Suprapubic skin (tissue), 4 donors: ENCODE results near the gene CCL19. TPM values are rescaled to one million over a fixed set of nuclear protein-coding genes. Genes with fewer than 3 reads are reported as not detected.

Experiments
- DNase-seq, 2 donors: peaks; one replicate each; pipeline ENCODE4 v3.0.0-alpha.2; 2019; ENCODE audit warnings: low spot score in 2 of 2
- H3K27ac ChIP-seq: fragments of 200-600 bp; sonication (generic); one replicate; pipeline ENCODE4 v1.5.1; 2019
- H3K27me3 ChIP-seq: fragments of 200-600 bp; sonication (generic); one replicate; pipeline ENCODE4 v1.5.1; 2019
- H3K36me3 ChIP-seq: fragments of 200-600 bp; sonication (generic); one replicate; pipeline ENCODE4 v1.5.1; 2019
- H3K4me1 ChIP-seq: fragments of 200-600 bp; sonication (generic); one replicate; pipeline ENCODE4 v1.5.1; 2019
- H3K4me3 ChIP-seq: fragments of 200-600 bp; sonication (generic); one replicate; pipeline ENCODE4 v1.5.1; 2019; ENCODE audit warnings: mild to moderate bottlenecking
- H3K9me3 ChIP-seq: fragments of 200-600 bp; sonication (generic); one replicate; pipeline ENCODE4 v1.5.1; 2019
- CTCF ChIP-seq, 2 donors: fragments of 200-600 bp in 1 of 2; fragments of 450-650 bp in 1 of 2; sonication (generic) in 1 of 2; IDR thresholded peaks; one replicate each; pipeline ENCODE4 v1.5.1; 2016 to 2019; ENCODE audit warnings: antibody characterized with exemption in 2 of 2, mild to moderate bottlenecking in 1 of 2, moderate library complexity in 1 of 2
- EP300 ChIP-seq: sonication (generic); formaldehyde crosslinking; IDR thresholded peaks from one replicate; pipeline ENCODE4 v1.6.1; 2017; ENCODE audit warnings: antibody characterized with exemption
- POLR2A ChIP-seq, 2 donors: fragments of 450-650 bp; IDR thresholded peaks; one replicate each; pipeline ENCODE4 v1.6.1; 2017; ENCODE audit warnings: antibody characterized with exemption in 2 of 2, mild to moderate bottlenecking in 2 of 2, moderate library complexity in 2 of 2
- POLR2AphosphoS5 ChIP-seq, 3 donors: sonication (generic); formaldehyde crosslinking; IDR thresholded peaks; one replicate each; pipeline ENCODE4 v1.6.1; 2017; ENCODE audit warnings: antibody characterized with exemption in 3 of 3
- WGBS: methylation state at CpG from one replicate; pipeline ENCODE4 v1.1.5; 2018; 5-methylcytosine and 5-hydroxymethylcytosine counted together
- total RNA-seq, 4 donors: library from RNA; depleted of rRNA; stranded (reverse); fragments of >200 nt; gene quantifications; one replicate each; pipeline ENCODE4 v1.1.0, GENCODE V29; 2016

CCL19 gene
- total RNA-seq, 4 donors from 2014 or later: 1.3 to 5.4 (median 3.3) TPM

GRCh38 chr9:34665381-34666250 is 25.5 kb downstream of the CCL19 start:
- Histone ChIP-seq H3K4me3 (peak overlapping the region; percentile 62), H3K4me1 (peaks cover 62% of the 10 kb centered on the region), H3K27me3 (no peaks in the 10 kb centered on the region), H3K36me3 (peaks cover 18% of the 10 kb centered on the region), H3K9me3 (no peaks in the 10 kb centered on the region), H3K27ac (peak overlapping the region; percentile 94)
- WGBS: 1% methylated on average over 48 of the region's 55 CpGs
- TF ChIP-seq POLR2AphosphoS5 (IDR thresholded peaks at IDR 0.05) (peak; percentile 27 to 79 (median 63)), CTCF (IDR thresholded peaks at IDR 0.05) (no peak), POLR2A (IDR thresholded peaks at IDR 0.05) (peak; percentile 73 to 87)
- peak; percentile 98 to 99 for DNase-seq

GRCh38 chr9:34665067-34665380 is 26.1 kb downstream of the CCL19 start:
- TF ChIP-seq POLR2AphosphoS5 (IDR thresholded peaks at IDR 0.05): no peak
- TF ChIP-seq EP300: no peak
- no peak for TF ChIP-seq CTCF (IDR thresholded peaks at IDR 0.05)
- TF ChIP-seq POLR2A (IDR thresholded peaks at IDR 0.05): no peak
- H3K4me1 ChIP-seq: peaks cover 63% of the 10 kb centered on the region
- no CpG with 5 or more reads among the region's 26 CpGs for whole genome bisulfite sequencing
- H3K36me3 ChIP-seq: peaks cover 24% of the 10 kb centered on the region
- peak overlapping the region; percentile 94 for H3K27ac ChIP-seq
- DNase-seq: no peak
- H3K27me3 ChIP-seq: no peaks in the 10 kb centered on the region
- H3K4me3 ChIP-seq: peak overlapping the region; percentile 62
- no peaks in the 10 kb centered on the region for H3K9me3 ChIP-seq

- Histone ChIP-seq H3K4me3 (peak overlapping the region; percentile 62), H3K4me1 (peaks cover 69% of the 10 kb centered on the region), H3K9me3 (no peaks in the 10 kb centered on the region), H3K27me3 (no peaks in the 10 kb centered on the region), H3K27ac (peak overlapping the region; percentile 94), H3K36me3 (peaks cover 27% of the 10 kb centered on the region)
- peak; percentile 91 to 92 for DNase-seq
- TF ChIP-seq CTCF (IDR thresholded peaks at IDR 0.05) (peak; percentile 83 to 87), EP300 (no peak), POLR2A (IDR thresholded peaks at IDR 0.05) (no peak)
- WGBS: 17% methylated on average over 10 of the region's 18 CpGs
These were observed 26.6 kb downstream of the CCL19 start for GRCh38 chr9:34664281-34665066.

- Histone ChIP-seq H3K4me3 (no peak overlapping the region), H3K27me3 (no peaks in the 10 kb centered on the region), H3K27ac (peak overlapping the region; percentile 94), H3K9me3 (no peaks in the 10 kb centered on the region), H3K36me3 (peaks cover 24% of the 10 kb centered on the region), H3K4me1 (peaks cover 73% of the 10 kb centered on the region)
- TF ChIP-seq POLR2A (IDR thresholded peaks at IDR 0.05): no peak
- no peak for TF ChIP-seq EP300
- no peak for DNase-seq
These were observed 27.8 kb downstream of the CCL19 start for GRCh38 chr9:34663303-34663605.

- 69% methylated on average over 4 of the region's 4 CpGs for WGBS
- peak within 1 kb of the TSS; percentile 94 for H3K27ac ChIP-seq
- DNase-seq: no peak
- H3K4me3 ChIP-seq: peak within 1 kb of the TSS; percentile 25
- H3K4me1 ChIP-seq: peaks cover 68% of the 10 kb centered on the region
- no peaks in the 10 kb centered on the region for H3K27me3 ChIP-seq
- no peaks in the 10 kb centered on the region for H3K9me3 ChIP-seq
- TF ChIP-seq EP300 (no peak), POLR2AphosphoS5 (IDR thresholded peaks at IDR 0.05) (no peak), POLR2A (IDR thresholded peaks at IDR 0.05) (no peak), CTCF (IDR thresholded peaks at IDR 0.05) (no peak)
- H3K36me3 ChIP-seq: peaks cover 24% of the 10 kb centered on the region
These were observed 28.4 kb downstream of the CCL19 start, which contains the start of gene CCL27 for GRCh38 chr9:34662526-34663302. CCL27 (minus strand) TSS chr9:34662657; CDS start chr9:34662633, 24 bp downstream.
